H9 (cell line): Measurements from ENCODE around the gene PLD2. TPM values are rescaled to one million over a fixed set of nuclear protein-coding genes. Genes with fewer than 3 reads are reported as not detected.

ENCODE experiments used
- DNase-seq: peaks from one replicate; pipeline ENCODE4 v3.0.0-alpha.2; 2017
- H2AFZ ChIP-seq: one replicate; pipeline ENCODE4 v1.6.1; 2013; ENCODE audit warnings: mild to moderate bottlenecking, low read length, control low read depth, moderate library complexity
- H2AK5ac ChIP-seq: 2 replicates; pipeline ENCODE4 v1.6.1; 2013; ENCODE audit warnings: low read length, control low read depth, mixed read lengths; ENCODE audit not compliant: insufficient read length
- H2BK120ac ChIP-seq: one replicate; pipeline ENCODE4 v1.6.1; 2013; ENCODE audit warnings: low read depth, mild to moderate bottlenecking, low read length, control low read depth, inconsistent platforms; ENCODE audit not compliant: poor library complexity, severe bottlenecking
- H2BK12ac ChIP-seq: 2 replicates; pipeline ENCODE4 v1.6.1; 2013; ENCODE audit warnings: low read length, control low read depth, mixed read lengths, low read depth; ENCODE audit not compliant: insufficient read length
- H2BK15ac ChIP-seq: 2 replicates; pipeline ENCODE4 v1.6.1; 2013; ENCODE audit warnings: low read depth, low read length, control low read depth
- H2BK20ac ChIP-seq: one replicate; pipeline ENCODE4 v1.6.1; 2013; ENCODE audit warnings: low read depth, mild to moderate bottlenecking, low read length, control low read depth, inconsistent platforms; ENCODE audit not compliant: poor library complexity, severe bottlenecking
- H2BK5ac ChIP-seq: 2 replicates; pipeline ENCODE4 v1.6.1; 2013; ENCODE audit warnings: low read length, control low read depth, mixed read lengths; ENCODE audit not compliant: insufficient read length
- H3K14ac ChIP-seq: 2 replicates; pipeline ENCODE4 v1.6.1; 2013; ENCODE audit warnings: low read length, control low read depth; ENCODE audit not compliant: insufficient read depth
- H3K18ac ChIP-seq: 2 replicates; pipeline ENCODE4 v1.6.1; 2013; ENCODE audit warnings: low read depth, mild to moderate bottlenecking, mixed read lengths, low read length, control low read depth; ENCODE audit not compliant: insufficient read length
- H3K23ac ChIP-seq: 2 replicates; pipeline ENCODE4 v1.6.1; 2013; ENCODE audit warnings: low read length, control low read depth, mixed read lengths, low read depth; ENCODE audit not compliant: insufficient read length
- H3K23me2 ChIP-seq: 2 replicates; pipeline ENCODE4 v1.6.1; 2013; ENCODE audit warnings: low read depth, mild to moderate bottlenecking, mixed read lengths, low read length, control low read depth; ENCODE audit not compliant: insufficient read length, poor library complexity, severe bottlenecking
- H3K27ac ChIP-seq: 2 replicates; pipeline ENCODE4 v1.5.1; 2013; ENCODE audit warnings: low read length, control low read depth, mixed read lengths, low read depth; ENCODE audit not compliant: insufficient read length
- H3K27me3 ChIP-seq: 2 replicates; pipeline ENCODE4 v1.6.1; 2013; ENCODE audit warnings: low read length, control low read depth, inconsistent platforms; ENCODE audit not compliant: insufficient read depth
- H3K4ac ChIP-seq: 2 replicates; pipeline ENCODE4 v1.6.1; 2013; ENCODE audit warnings: low read depth, mild to moderate bottlenecking, control low read depth, inconsistent platforms, low read length, moderate library complexity
- H3K4me1 ChIP-seq: 2 replicates; pipeline ENCODE4 v1.6.1; 2013; ENCODE audit warnings: low read length, control low read depth, inconsistent platforms; ENCODE audit not compliant: insufficient read depth
- H3K4me2 ChIP-seq: 2 replicates; pipeline ENCODE4 v1.6.1; 2013; ENCODE audit warnings: low read length, control low read depth, mixed read lengths; ENCODE audit not compliant: insufficient read length, insufficient read depth
- H3K56ac ChIP-seq: 2 replicates; pipeline ENCODE4 v1.6.1; 2013; ENCODE audit warnings: low read depth, mild to moderate bottlenecking, mixed read lengths, low read length, control low read depth; ENCODE audit not compliant: insufficient read length
- H3K79me1 ChIP-seq: 2 replicates; pipeline ENCODE4 v1.6.1; 2013; ENCODE audit warnings: low read depth, mild to moderate bottlenecking, moderate library complexity, low read length, control low read depth, inconsistent platforms; ENCODE audit not compliant: insufficient read depth, poor library complexity, severe bottlenecking
- H3K79me2 ChIP-seq: 2 replicates; pipeline ENCODE4 v1.6.1; 2013; ENCODE audit warnings: low read length, control low read depth, inconsistent platforms; ENCODE audit not compliant: insufficient read depth
- H3K9ac ChIP-seq: 2 replicates; pipeline ENCODE4 v1.6.1; 2013; ENCODE audit warnings: low read length, control low read depth, mixed read lengths; ENCODE audit not compliant: insufficient read length; ENCODE audit errors: extremely low read depth
- H3K9me3 ChIP-seq: one replicate; pipeline ENCODE4 v1.6.1; 2013; ENCODE audit warnings: low read depth, low read length, inconsistent platforms; ENCODE audit not compliant: control insufficient read depth
- H3T11ph ChIP-seq: one replicate; pipeline ENCODE4 v1.6.1; 2013; ENCODE audit warnings: mild to moderate bottlenecking, low read length, control low read depth, inconsistent platforms
- H4K20me1 ChIP-seq: one replicate; pipeline ENCODE4 v1.6.1; 2013; ENCODE audit not compliant: control insufficient read depth, insufficient read length, insufficient read depth
- H4K5ac ChIP-seq: 2 replicates; pipeline ENCODE4 v1.6.1; 2013; ENCODE audit warnings: low read depth, mild to moderate bottlenecking, mixed read lengths, low read length, control low read depth; ENCODE audit not compliant: insufficient read length
- H4K8ac ChIP-seq: replicated peaks from 2 replicates; pipeline ENCODE4 v1.6.1; 2013; ENCODE audit warnings: low read length, control low read depth, mixed read lengths, low read depth; ENCODE audit not compliant: insufficient read length
- H4K91ac ChIP-seq: 2 replicates; pipeline ENCODE4 v1.6.1; 2013; ENCODE audit warnings: low read depth, mild to moderate bottlenecking, moderate library complexity, mixed read lengths, low read length, control low read depth; ENCODE audit not compliant: insufficient read length
- H3K27ac Mint-ChIP-seq, 3 experiments: 2 replicates in 2 of 3; 3 replicates in 1 of 3; pipeline ENCODE4 v1.8.0; 2020 to 2021; ENCODE audit warnings: mixed read lengths in 3 of 3, mild to moderate bottlenecking in 1 of 3, moderate library complexity in 1 of 3
- H3K27me3 Mint-ChIP-seq: 2 replicates; pipeline ENCODE4 v1.8.0; 2021; ENCODE audit warnings: low read depth, mild to moderate bottlenecking, moderate library complexity, mixed read lengths
- H3K36me3 Mint-ChIP-seq, 3 experiments: 2 replicates in 2 of 3; 3 replicates in 1 of 3; pipeline ENCODE4 v1.8.0; 2020 to 2021; ENCODE audit warnings: low read depth in 3 of 3, mixed read lengths in 3 of 3; ENCODE audit not compliant: insufficient read depth in 1 of 3
- H3K4me1 Mint-ChIP-seq, 2 experiments: 2 replicates each; pipeline ENCODE4 v1.8.0; 2020; ENCODE audit warnings: mixed read lengths in 2 of 2
- H3K4me3 Mint-ChIP-seq, 2 experiments: 2 replicates in 1 of 2; 3 replicates in 1 of 2; pipeline ENCODE4 v1.8.0; 2020 to 2021; ENCODE audit warnings: mild to moderate bottlenecking in 2 of 2, mixed read lengths in 2 of 2, moderate library complexity in 1 of 2
- H3K9me3 Mint-ChIP-seq, 2 experiments: 2 replicates in 1 of 2; 3 replicates in 1 of 2; pipeline ENCODE4 v1.8.0; 2020; ENCODE audit warnings: mild to moderate bottlenecking in 2 of 2, mixed read lengths in 2 of 2, moderate library complexity in 1 of 2
- CTCF ChIP-seq: fragments of 200-600 bp; sonication (generic); conservative IDR thresholded peaks from 3 replicates; pipeline ENCODE4 v1.8.0; 2021; ENCODE audit warnings: antibody characterized with exemption, mild to moderate bottlenecking
- WGBS: extraction: QIAGEN DNeasy Blood & Tissue Kit; methylation state at CpG from one replicate; pipeline ENCODE4 v1.1.7; 2013; ENCODE audit warnings: missing lambda C conversion rate, low lambda C conversion rate, mixed read lengths; ENCODE audit not compliant: insufficient read length; ENCODE audit errors: extremely low coverage; 5-methylcytosine and 5-hydroxymethylcytosine counted together
- total RNA-seq: library from RNA; stranded (reverse); gene quantifications from 2 replicates; pipeline ENCODE4 v1.2.1, GENCODE V29; 2021

PLD2 gene
- total RNA-seq, 1 experiment from 2014 or later, result 63.3 TPM

- Histone ChIP-seq H3T11ph (no peak overlapping the region), H3K27ac (no peak overlapping the region), H3K4me2 (no peak overlapping the region), H2BK120ac (no peak overlapping the region), H4K5ac (no peak overlapping the region), H3K4me1 (no peaks in the 10 kb centered on the region), H2BK15ac (no peak overlapping the region), H3K9ac (no peak overlapping the region), H2BK20ac (no peak overlapping the region), H3K79me2 (no peaks in the 10 kb centered on the region), H3K9me3 (no peaks in the 10 kb centered on the region), H3K23ac (no peak overlapping the region), H3K27me3 (no peaks in the 10 kb centered on the region), H2BK12ac (no peak overlapping the region), H3K79me1 (no peaks in the 10 kb centered on the region), H3K23me2 (peaks cover 2% of the 10 kb centered on the region), H2BK5ac (no peak overlapping the region), H4K20me1 (no peaks in the 10 kb centered on the region), H2AK5ac (no peak overlapping the region), H4K91ac (no peak overlapping the region), H3K18ac (no peak overlapping the region), H3K56ac (no peak overlapping the region), H3K4ac (no peak overlapping the region), H2AFZ (no peak overlapping the region), H4K8ac (no peak overlapping the region), H3K14ac (no peak overlapping the region)
- H3K9me3 Mint-ChIP-seq, result peaks cover 2% of the 10 kb centered on the region in 2 experiments; a peak in 4 of 5 replicates
- H3K27me3 Mint-ChIP-seq, result no peaks in the 10 kb centered on the region
- H3K36me3 Mint-ChIP-seq, result peaks cover 25 to 66% (median 55%) of the 10 kb centered on the region in 3 experiments
- no peak overlapping the region; a peak in 1 of 5 replicates for H3K4me3 Mint-ChIP-seq
- no peak overlapping the region; a peak in 1 of 7 replicates for H3K27ac Mint-ChIP-seq
- peaks cover 7 to 8% of the 10 kb centered on the region in 2 experiments for H3K4me1 Mint-ChIP-seq
- no CpG with 5 or more reads among the region's 7 CpGs for WGBS
- no peak for DNase-seq
- no peak for TF ChIP-seq CTCF
These were observed 5.7 kb downstream of the PLD2 start for GRCh38 chr17:4812690-4813089.
